Mucosa of descending colon (tissue), 3 donors: ENCODE results near the gene ACSS1. TPM values are rescaled to one million over a fixed set of nuclear protein-coding genes. Genes with fewer than 3 reads are reported as not detected.

Experiments
- ATAC-seq: fragments of 200-7000 bp; cut with Tn5 transposase; one replicate; pipeline ENCODE4 v1.9.1; 2020; ENCODE audit warnings: mild to moderate bottlenecking, moderate library complexity
- DNase-seq, 3 donors: peaks; one replicate each; pipeline ENCODE4 v3.0.0-alpha.2; 2020
- H3K36me3 ChIP-seq: fragments of 200-600 bp; one replicate; pipeline ENCODE4 v1.8.0; 2021; ENCODE audit warnings: low read depth, mild to moderate bottlenecking
- H3K4me1 ChIP-seq: fragments of 200-600 bp; one replicate; pipeline ENCODE4 v1.8.0; 2021; ENCODE audit warnings: low read depth, mild to moderate bottlenecking
- H3K4me3 ChIP-seq: fragments of 200-600 bp; one replicate; pipeline ENCODE4 v1.8.0; 2021; ENCODE audit warnings: mild to moderate bottlenecking
- H3K9me3 ChIP-seq: fragments of 200-600 bp; one replicate; pipeline ENCODE4 v1.8.0; 2021; ENCODE audit warnings: mild to moderate bottlenecking
- CTCF ChIP-seq: fragments of 200-600 bp; IDR thresholded peaks from one replicate; pipeline ENCODE4 v1.8.0; 2022; ENCODE audit warnings: antibody characterized with exemption, mild to moderate bottlenecking
- intact Hi-C, 2 donors: fragments of 100-400 bp; cut with DNase I in 1 of 2; cut with micrococcal nuclease in 1 of 2; formaldehyde crosslinking; loops; one replicate each; pipeline versions ENCODE4 v1.11.0 to v1.11.1; 2022; cut with DNase I, micrococcal nuclease
- total RNA-seq, 3 donors: library from RNA; stranded (reverse); fragmentation: NEBNext Ultra II Directional in 2 of 3; extraction: Animal tissue kit (Norgen Biotek cat#: 25700) in 2 of 3; gene quantifications; one replicate each; pipeline versions ENCODE4 v1.2.1 to v1.2.4, GENCODE V29; 2021 to 2023
- donor health status: DM: no; HTN: no; CAD: no; lungs with moderate emphysema.
- donor health status: DM: no; HTN: no; CAD: no.
- donor health status: DM: no; HTN: yes; CAD: no.

The ACSS1 gene
- total RNA-seq, 3 donors from 2014 or later, result 29.8 to 37.9 (median 36.9) TPM

- no peak for ATAC-seq
- no peaks in the 10 kb centered on the region for H3K36me3 ChIP-seq
- H3K4me3 ChIP-seq, result no peak overlapping the region
- no peak for TF ChIP-seq CTCF
- intact Hi-C loops, result loop anchor here in 1 of 2 donors (2.0 kb wide), 1 partner anchor 70 kb away; no protein-coding TSS in a partner anchor
- peak in 1 of 3 donors; percentile 18 for DNase-seq
- H3K4me1 ChIP-seq, result peaks cover 7% of the 10 kb centered on the region
- no peaks in the 10 kb centered on the region for H3K9me3 ChIP-seq
Measured at GRCh38 chr20:25064561-25065071, 6.7 kb upstream of the ACSS1 start.

- peaks cover 7% of the 10 kb centered on the region for H3K4me1 ChIP-seq
- no peak for TF ChIP-seq CTCF
- DNase-seq (peak in 1 of 3 donors; percentile 6), ATAC-seq (no peak)
- no peaks in the 10 kb centered on the region for H3K36me3 ChIP-seq
- H3K4me3 ChIP-seq, result no peak overlapping the region
- H3K9me3 ChIP-seq, result no peaks in the 10 kb centered on the region
- intact Hi-C loops, result loop anchor here in 1 of 2 donors (2.0 kb wide), 1 partner anchor 69 kb away; no protein-coding TSS in a partner anchor
Measured at GRCh38 chr20:25063981-25064380, 6.0 kb upstream of the ACSS1 start.

GRCh38 chr20:25063546-25063945 lies 5.6 kb upstream of the ACSS1 start:
- Histone ChIP-seq H3K4me3 (no peak overlapping the region), H3K9me3 (no peaks in the 10 kb centered on the region), H3K4me1 (peaks cover 7% of the 10 kb centered on the region), H3K36me3 (no peaks in the 10 kb centered on the region)
- no peak for TF ChIP-seq CTCF
- ATAC-seq, result no peak
- DNase-seq, result peak in 1 of 3 donors; percentile 20
- intact Hi-C loops, result no loop called here

- H3K4me3 ChIP-seq, result no peak overlapping the region
- H3K36me3 ChIP-seq, result no peaks in the 10 kb centered on the region
- H3K9me3 ChIP-seq, result no peaks in the 10 kb centered on the region
- intact Hi-C loops, result no loop called here
- no peak for ATAC-seq
- peaks cover 7% of the 10 kb centered on the region for H3K4me1 ChIP-seq
- no peak for DNase-seq
- no peak for TF ChIP-seq CTCF
Measured at GRCh38 chr20:25062841-25063240, 4.9 kb upstream of the ACSS1 start.

GRCh38 chr20:25061821-25062530 lies 4.0 kb upstream of the ACSS1 start:
- Histone ChIP-seq H3K9me3 (no peaks in the 10 kb centered on the region), H3K36me3 (no peaks in the 10 kb centered on the region), H3K4me1 (peaks cover 7% of the 10 kb centered on the region), H3K4me3 (no peak overlapping the region)
- intact Hi-C loops, result no loop called here
- no peak for ATAC-seq
- DNase-seq, result peak in 1 of 3 donors; percentile 15
- TF ChIP-seq CTCF, result no peak
